Measurements from ENCODE around the gene TNFRSF8. TPM values are rescaled to one million over a fixed set of nuclear protein-coding genes. Genes with fewer than 3 reads are reported as not detected.
"Not testable (repeated sequence)": the region's sequence is repeated elsewhere in the genome, so short reads cannot be mapped to it uniquely, and the experiment has no call there.

TNFRSF8 gene
- total and polyA plus RNA-seq, 9 donors = 0.17 to 10.9 (median 0.45) TPM

GRCh38 chr1:12038356-12039163, 24.5 kb upstream of the TNFRSF8 start:
- peaks cover 12% of the 10 kb centered on the region for H3K4me1 ChIP-seq (ENCODE audit: insufficient read depth)
- H3K27ac ChIP-seq = no peak overlapping the region
- H3K36me3 ChIP-seq = no peaks in the 10 kb centered on the region
- peak in 1 of 5 donors; percentile 45 for DNase-seq
- H3K27me3 ChIP-seq = no peaks in the 10 kb centered on the region
- TF ChIP-seq CTCF (IDR thresholded peaks at IDR 0.05) (no peak), EP300 (IDR thresholded peaks at IDR 0.05) (no peak), POLR2A (IDR thresholded peaks at IDR 0.05) (no peak)
- no peaks in the 10 kb centered on the region for H3K9me3 ChIP-seq
- WGBS, 3 donors = 54 to 60% (median 57%) methylated on average over 17 of the region's 17 CpGs
- H3K4me3 ChIP-seq = no peak overlapping the region
- intact Hi-C loops (cut with DNase I) = no loop called here

GRCh38 chr1:12039164-12039525, 24.0 kb upstream of the TNFRSF8 start:
- TF ChIP-seq EP300 (IDR thresholded peaks at IDR 0.05) = no peak
- TF ChIP-seq POLR2A (IDR thresholded peaks at IDR 0.05) = no peak
- no peak for TF ChIP-seq CTCF (IDR thresholded peaks at IDR 0.05)
- Histone ChIP-seq H3K4me3 (no peak overlapping the region), H3K27me3 (no peaks in the 10 kb centered on the region), H3K36me3 (no peaks in the 10 kb centered on the region), H3K9me3 (no peaks in the 10 kb centered on the region), H3K4me1 (ENCODE audit: insufficient read depth) (peaks cover 9% of the 10 kb centered on the region), H3K27ac (no peak overlapping the region)
- intact Hi-C loops (cut with DNase I) = no loop called here
- no peak for DNase-seq
- WGBS, 3 donors = 41 to 68% (median 53%) methylated on average over 2 of the region's 2 CpGs

- H3K4me1 ChIP-seq (ENCODE audit: insufficient read depth); intact Hi-C loops (cut with DNase I); H3K27ac ChIP-seq; H3K36me3 ChIP-seq; H3K27me3 ChIP-seq; H3K4me3 ChIP-seq; H3K9me3 ChIP-seq; DNase-seq: not testable (repeated sequence)
- WGBS, 3 donors = 60 to 72% (median 63%) methylated on average over 13 of the region's 13 CpGs
Measured at GRCh38 chr1:12039824-12040456, 23.2 kb upstream of the TNFRSF8 start.

- 25 to 39% (median 29%) methylated on average over 6 of the region's 6 CpGs for WGBS, 3 donors
- no peak overlapping the region for H3K4me3 ChIP-seq
- peak in 4 of 5 donors; percentile 46 to 78 (median 70) for DNase-seq
- H3K36me3 ChIP-seq = no peaks in the 10 kb centered on the region
- no peaks in the 10 kb centered on the region for H3K27me3 ChIP-seq
- TF ChIP-seq CTCF (IDR thresholded peaks at IDR 0.05) (no peak), POLR2A (IDR thresholded peaks at IDR 0.05) (no peak), EP300 (IDR thresholded peaks at IDR 0.05) (no peak)
- intact Hi-C loops (cut with DNase I) = no loop called here
- no peaks in the 10 kb centered on the region for H3K9me3 ChIP-seq
- no peak overlapping the region for H3K27ac ChIP-seq
- peaks cover 5% of the 10 kb centered on the region for H3K4me1 ChIP-seq (ENCODE audit: insufficient read depth)
Measured at GRCh38 chr1:12040457-12041051, 22.5 kb upstream of the TNFRSF8 start.

GRCh38 chr1:12044187-12044877, 18.8 kb upstream of the TNFRSF8 start:
- H3K27ac ChIP-seq; H3K36me3 ChIP-seq; H3K4me3 ChIP-seq; H3K27me3 ChIP-seq; H3K9me3 ChIP-seq; H3K4me1 ChIP-seq (ENCODE audit: insufficient read depth); intact Hi-C loops (cut with DNase I); DNase-seq: not testable (repeated sequence)
- WGBS, 3 donors = 82 to 86% (median 83%) methylated on average over 15 of the region's 15 CpGs
